Activated naive CD4-positive, alpha-beta T cell treated with anti-CD3 and anti-CD28 coated beads, Interleukin-2, amount 50 U/mL, for 72 hours (primary cell): ENCODE results near the gene MATN4. TPM values are rescaled to one million over a fixed set of nuclear protein-coding genes. Genes with fewer than 3 reads are reported as not detected.

Source experiments
- ATAC-seq, 2 donors: fragments of 150-1000 bp; cut with Tn5 transposase; 2 replicates each; pipeline ENCODE4 v1.10.0; 2021; ENCODE audit warnings: mild to moderate bottlenecking in 2 of 2, moderate library complexity in 2 of 2
- DNase-seq, 2 donors: peaks; one replicate each; pipeline ENCODE4 v3.0.0; 2021 to 2022; ENCODE audit warnings: low spot score in 2 of 2
- H3K27ac Mint-ChIP-seq, 2 donors: one replicate each; pipeline ENCODE4 v1.8.0; 2022; ENCODE audit warnings: mild to moderate bottlenecking in 2 of 2, mixed read lengths in 2 of 2
- H3K36me3 Mint-ChIP-seq, 2 donors: one replicate each; pipeline ENCODE4 v1.8.0; 2022; ENCODE audit warnings: mixed read lengths in 2 of 2
- H3K9me3 Mint-ChIP-seq, 2 donors: one replicate each; pipeline ENCODE4 v1.8.0; 2022; ENCODE audit warnings: mixed read lengths in 2 of 2
- total RNA-seq, 2 donors: library from RNA; stranded (reverse); gene quantifications; one replicate each; pipeline ENCODE4 v1.2.3, GENCODE V29; 2022

The MATN4 gene
- total RNA-seq, 2 donors from 2014 or later, result 0.11 to 1.4 TPM

- Mint-ChIP-seq H3K9me3 (no peaks in the 10 kb centered on the region), H3K27ac (no peak overlapping the region), H3K36me3 (peaks cover 4% of the 10 kb centered on the region in 2 donors)
- no peak for DNase-seq
- no peak for ATAC-seq
These were observed 34.9 kb upstream of the MATN4 start for GRCh38 chr20:45342855-45343531.

- DNase-seq, result no peak
- Mint-ChIP-seq H3K36me3 (peaks cover 0 to 4% of the 10 kb centered on the region in 2 donors), H3K9me3 (no peaks in the 10 kb centered on the region), H3K27ac (no peak overlapping the region)
- ATAC-seq, result no peak
These were observed 34.1 kb upstream of the MATN4 start for GRCh38 chr20:45341939-45342854.

DNA sequence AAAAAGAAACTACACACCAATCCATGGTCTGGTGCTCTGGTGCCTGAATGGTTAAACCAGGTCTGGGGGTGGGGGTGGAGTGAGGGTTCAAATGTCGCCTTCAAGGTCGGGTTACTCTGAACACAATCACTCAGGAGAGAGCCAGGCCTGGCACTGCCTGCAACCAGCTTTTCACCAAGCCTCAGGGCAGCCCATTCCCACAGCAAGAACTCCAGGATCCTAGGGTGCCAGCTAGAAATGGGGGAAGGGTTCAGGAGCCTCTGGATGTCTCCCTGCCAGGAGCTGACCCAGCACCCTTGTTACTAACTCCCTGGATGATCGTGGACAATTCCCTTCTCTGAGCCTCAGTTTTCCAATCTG is 33.5 kb upstream of the MATN4 start:
- H3K9me3 Mint-ChIP-seq, result no peaks in the 10 kb centered on the region
- ATAC-seq, result no peak
- DNase-seq, result no peak
- H3K27ac Mint-ChIP-seq, result no peak overlapping the region
- peaks cover 0 to 4% of the 10 kb centered on the region in 2 donors for H3K36me3 Mint-ChIP-seq

- ATAC-seq (no peak), DNase-seq (no peak)
- Mint-ChIP-seq H3K36me3 (peaks cover 0 to 4% of the 10 kb centered on the region in 2 donors), H3K9me3 (no peaks in the 10 kb centered on the region), H3K27ac (no peak overlapping the region)
These were observed 32.9 kb upstream of the MATN4 start for GRCh38 chr20:45340951-45341350.

DNA sequence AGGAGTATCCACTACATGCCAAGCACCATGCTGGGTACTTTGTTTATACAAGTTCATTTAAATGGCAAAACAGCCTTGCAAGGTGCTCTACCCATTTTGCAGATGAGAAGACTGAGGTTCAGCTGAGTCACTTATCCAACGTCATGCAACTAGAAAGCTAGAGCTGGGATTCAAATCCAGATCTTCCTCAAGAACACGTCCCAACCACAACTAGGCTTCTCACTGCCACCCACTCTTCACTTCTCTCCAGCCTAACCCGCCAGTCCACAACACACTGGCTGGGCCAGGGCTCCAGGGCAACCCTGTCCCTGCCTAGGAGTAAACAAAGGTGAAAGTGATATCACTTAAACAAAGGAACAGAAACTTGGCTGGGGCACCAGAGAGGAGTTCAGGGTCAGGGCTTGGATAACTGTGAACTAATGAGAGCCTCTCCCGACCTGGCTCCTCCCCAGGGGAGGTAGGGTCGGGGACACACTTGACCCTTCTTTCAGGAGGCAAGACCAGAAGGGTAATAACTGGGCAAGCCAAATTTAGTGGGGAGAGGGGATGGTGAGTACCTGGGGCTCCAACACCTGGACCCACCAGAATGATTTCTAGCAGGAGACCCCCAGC is 32.2 kb upstream of the MATN4 start:
- no peak overlapping the region for H3K27ac Mint-ChIP-seq
- no peaks in the 10 kb centered on the region for H3K9me3 Mint-ChIP-seq
- DNase-seq (no peak), ATAC-seq (peak in 1 of 2 donors; percentile 31)
- peaks cover 0 to 4% of the 10 kb centered on the region in 2 donors for H3K36me3 Mint-ChIP-seq

DNA sequence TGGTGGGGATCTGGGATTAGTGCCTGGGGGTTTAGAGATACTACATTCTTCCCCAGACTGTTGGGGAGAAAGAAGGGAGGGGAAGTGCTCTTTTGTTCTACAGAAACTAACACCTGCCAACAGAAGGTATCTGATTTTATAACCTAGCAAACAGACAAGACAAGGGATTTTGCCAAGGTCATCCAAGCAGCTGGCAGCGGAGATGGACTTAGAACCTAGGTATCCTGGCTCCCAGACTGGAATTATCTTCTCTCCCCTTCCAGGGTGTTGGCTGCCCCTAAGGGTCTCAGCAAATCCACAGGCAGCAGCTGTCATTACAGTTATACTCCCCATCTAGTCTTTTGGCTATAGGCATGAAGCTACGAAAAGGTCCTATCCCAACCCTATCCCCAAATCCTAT is 31.7 kb upstream of the MATN4 start:
- Mint-ChIP-seq H3K36me3 (peaks cover 0 to 4% of the 10 kb centered on the region in 2 donors), H3K9me3 (no peaks in the 10 kb centered on the region), H3K27ac (peak overlapping the region in 1 of 2 donors; percentile 36)
- DNase-seq (no peak), ATAC-seq (no peak)

DNA sequence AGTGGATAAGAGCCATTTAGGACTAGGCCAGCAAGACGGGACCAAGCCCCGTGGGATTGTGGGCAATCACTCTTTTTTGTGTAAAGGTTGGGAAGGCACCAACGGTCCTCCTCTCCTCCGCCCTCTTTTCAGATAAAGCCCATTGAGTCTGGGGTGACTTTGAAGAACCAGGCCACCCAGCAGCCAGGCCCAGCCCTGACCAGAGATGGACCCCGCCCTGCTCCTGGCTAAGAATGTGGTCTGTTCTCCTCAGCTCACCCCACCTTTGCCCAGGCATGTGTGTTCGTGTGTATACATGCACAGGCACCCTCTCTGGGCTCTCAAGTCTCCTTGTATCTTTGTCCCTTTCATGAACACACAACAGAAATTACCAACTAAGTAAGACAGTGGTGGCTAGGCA is 31.0 kb upstream of the MATN4 start:
- peaks cover 0 to 4% of the 10 kb centered on the region in 2 donors for H3K36me3 Mint-ChIP-seq
- H3K9me3 Mint-ChIP-seq, result no peaks in the 10 kb centered on the region
- DNase-seq, result no peak
- peak overlapping the region in 1 of 2 donors; percentile 36 for H3K27ac Mint-ChIP-seq
- no peak for ATAC-seq

DNA sequence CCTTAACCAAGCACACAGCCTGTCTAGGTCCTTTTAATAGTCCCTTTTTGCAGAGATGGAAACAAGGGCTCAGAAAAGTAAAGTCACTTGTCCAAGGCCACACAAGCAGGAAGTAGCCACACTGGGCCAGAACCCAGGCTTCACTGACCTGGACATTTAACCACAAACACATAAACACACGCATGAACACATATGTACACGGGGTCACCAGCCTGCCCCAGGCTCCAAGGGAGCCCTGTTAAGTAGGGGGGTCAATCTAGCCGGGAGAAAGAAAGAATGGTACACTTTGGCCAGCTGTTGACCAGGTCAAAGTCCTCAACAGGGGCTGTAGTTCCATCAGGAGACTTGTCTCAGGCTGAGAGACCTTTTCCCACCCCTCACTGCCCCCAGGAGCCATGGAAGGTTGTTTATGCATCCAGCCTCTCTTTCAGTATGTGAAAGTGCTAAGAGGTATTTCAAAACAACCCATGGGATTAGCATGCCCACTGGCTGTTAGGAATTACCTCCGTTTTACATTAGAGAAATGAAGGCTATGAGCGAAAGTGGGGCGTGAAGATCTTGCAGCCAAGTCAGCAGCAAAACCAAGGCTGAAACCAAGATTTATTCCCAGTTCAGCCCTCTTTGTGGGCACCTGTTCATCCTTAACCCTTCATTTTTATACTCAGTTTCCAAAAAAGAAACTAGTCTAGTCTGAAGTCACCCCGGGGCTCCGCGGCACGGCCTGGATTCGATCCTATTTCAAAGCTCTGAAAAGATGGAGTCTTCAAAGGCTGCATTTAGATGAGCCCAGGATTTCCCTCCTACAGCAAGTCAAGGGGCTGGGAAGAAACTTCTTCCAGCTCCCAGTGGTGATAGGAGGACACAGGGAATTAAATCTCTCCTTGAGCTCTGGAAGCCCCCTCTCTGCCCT is 30.3 kb upstream of the MATN4 start:
- DNase-seq, result no peak

GRCh38 chr20:45337367-45338120 is 29.4 kb upstream of the MATN4 start:
- ATAC-seq (no peak), DNase-seq (no peak)
- peak overlapping the region in 1 of 2 donors; percentile 86 for H3K27ac Mint-ChIP-seq
- no peaks in the 10 kb centered on the region for H3K9me3 Mint-ChIP-seq
- peaks cover 0 to 4% of the 10 kb centered on the region in 2 donors for H3K36me3 Mint-ChIP-seq

More for the DNA sequence above, 30.3 kb upstream of the MATN4 start:
- Mint-ChIP-seq H3K9me3 (no peaks in the 10 kb centered on the region), H3K36me3 (peaks cover 0 to 4% of the 10 kb centered on the region in 2 donors), H3K27ac (no peak overlapping the region)
- no peak for ATAC-seq

DNA sequence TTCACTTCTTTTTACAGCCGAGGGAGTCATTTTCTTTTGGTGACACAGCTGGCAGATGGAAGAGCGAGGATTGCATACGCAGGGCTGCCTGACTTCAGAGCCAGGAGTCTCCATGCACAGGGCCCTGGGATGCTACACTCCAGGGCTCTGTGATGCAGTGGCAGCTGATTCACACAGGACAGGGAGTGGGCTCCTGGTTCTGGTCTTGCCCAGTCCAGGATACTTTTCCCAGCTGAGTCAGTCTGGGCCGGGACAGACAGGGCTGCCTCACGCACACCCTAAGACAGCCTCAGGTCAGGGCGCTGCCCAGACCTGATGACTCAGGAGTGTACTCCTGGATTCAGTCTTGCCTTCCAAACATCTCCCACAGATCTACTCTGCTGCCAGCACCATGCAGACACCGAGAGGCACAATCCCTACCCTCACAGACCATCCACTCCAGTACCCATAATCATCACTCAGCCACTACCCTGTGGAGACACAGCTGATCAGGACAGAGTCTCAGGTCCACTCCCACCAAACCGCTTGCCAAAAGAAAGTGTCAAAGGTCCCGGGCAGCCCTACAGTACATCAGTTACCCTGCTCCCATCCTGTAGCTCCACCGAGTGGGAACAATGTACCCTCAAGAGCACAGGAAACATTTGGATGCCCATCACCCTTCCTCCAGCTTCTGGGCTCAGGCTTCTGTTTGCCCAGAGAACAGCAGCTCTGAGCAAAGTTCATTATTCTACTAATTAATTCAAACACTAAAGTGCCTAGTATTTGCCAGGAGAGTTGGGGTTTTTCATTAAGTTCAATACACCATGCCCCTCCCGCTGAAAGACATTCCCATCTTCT is 28.6 kb upstream of the MATN4 start:
- Mint-ChIP-seq H3K27ac (peak overlapping the region in 1 of 2 donors; percentile 86), H3K36me3 (peaks cover 0 to 4% of the 10 kb centered on the region in 2 donors), H3K9me3 (no peaks in the 10 kb centered on the region)
- ATAC-seq (no peak), DNase-seq (no peak)

DNA sequence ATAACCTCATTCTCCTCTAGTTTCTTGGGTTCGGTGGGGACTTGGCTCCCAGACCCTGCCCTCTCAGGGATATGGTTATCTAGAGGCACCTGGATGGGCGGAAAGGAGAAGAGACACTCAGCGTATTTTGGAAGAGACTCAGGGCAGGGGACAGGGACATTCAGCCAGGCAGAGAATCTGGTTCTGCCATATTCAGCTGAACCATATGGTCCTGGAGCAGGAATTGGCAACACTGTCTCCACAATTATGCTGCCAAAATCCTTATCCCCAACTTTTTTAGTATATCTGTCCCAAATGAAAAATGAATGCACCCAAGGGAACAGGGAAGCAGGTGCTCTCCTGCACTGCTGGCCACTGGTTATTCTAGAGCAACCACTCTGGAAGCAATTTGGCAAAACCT is 22.4 kb upstream of the MATN4 start:
- H3K36me3 Mint-ChIP-seq, result peaks cover 0 to 5% of the 10 kb centered on the region in 2 donors
- ATAC-seq, result no peak

GRCh38 chr20:45329497-45330319 is 21.6 kb upstream of the MATN4 start:
- no peak for ATAC-seq

More for the DNA sequence above, 22.4 kb upstream of the MATN4 start:
- no peaks in the 10 kb centered on the region for H3K9me3 Mint-ChIP-seq
- no peak for DNase-seq
- H3K27ac Mint-ChIP-seq, result no peak overlapping the region

GRCh38 chr20:45328451-45328850 is 20.4 kb upstream of the MATN4 start:
- peaks cover 0 to 5% of the 10 kb centered on the region in 2 donors for H3K36me3 Mint-ChIP-seq
- no peaks in the 10 kb centered on the region for H3K9me3 Mint-ChIP-seq
- H3K27ac Mint-ChIP-seq, result no peak overlapping the region
- ATAC-seq, result no peak
- DNase-seq, result no peak

More at GRCh38 chr20:45329497-45330319, 21.6 kb upstream of the MATN4 start:
- no peak for DNase-seq
- H3K27ac Mint-ChIP-seq, result no peak overlapping the region
- no peaks in the 10 kb centered on the region for H3K9me3 Mint-ChIP-seq
- H3K36me3 Mint-ChIP-seq, result peaks cover 0 to 5% of the 10 kb centered on the region in 2 donors

GRCh38 chr20:45325371-45325770 is 17.3 kb upstream of the MATN4 start:
- Mint-ChIP-seq H3K36me3 (peaks cover 0 to 5% of the 10 kb centered on the region in 2 donors), H3K9me3 (no peaks in the 10 kb centered on the region), H3K27ac (no peak overlapping the region)
- ATAC-seq (no peak), DNase-seq (no peak)
